IPS-15b (cell line): ENCODE results near the gene HERC4.
A peak's percentile ranks its signal among the peaks of the same experiment; 100 is the strongest.

ENCODE experiments used
- H3K27me3 ChIP-seq: one replicate; pipeline ENCODE4 v1.6.1; 2013; ENCODE audit warnings: low read length; ENCODE audit not compliant: control insufficient read depth, insufficient read depth
- H3K36me3 ChIP-seq: one replicate; pipeline ENCODE4 v1.6.1; 2013; ENCODE audit warnings: low read length; ENCODE audit not compliant: control insufficient read depth, insufficient read depth
- H3K4me1 ChIP-seq: one replicate; pipeline ENCODE4 v1.6.1; 2013; ENCODE audit warnings: mild to moderate bottlenecking, low read length; ENCODE audit not compliant: control insufficient read depth, insufficient read depth
- H3K4me3 ChIP-seq: one replicate; pipeline ENCODE4 v1.5.1; 2013; ENCODE audit warnings: low read depth, low read length
- H3K9ac ChIP-seq: one replicate; pipeline ENCODE4 v1.6.1; 2013; ENCODE audit warnings: low read depth, mild to moderate bottlenecking, low read length
- H3K9me3 ChIP-seq: one replicate; pipeline ENCODE4 v1.6.1; 2013; ENCODE audit warnings: mild to moderate bottlenecking, low read length; ENCODE audit not compliant: control insufficient read depth, insufficient read depth

Gene HERC4

DNA sequence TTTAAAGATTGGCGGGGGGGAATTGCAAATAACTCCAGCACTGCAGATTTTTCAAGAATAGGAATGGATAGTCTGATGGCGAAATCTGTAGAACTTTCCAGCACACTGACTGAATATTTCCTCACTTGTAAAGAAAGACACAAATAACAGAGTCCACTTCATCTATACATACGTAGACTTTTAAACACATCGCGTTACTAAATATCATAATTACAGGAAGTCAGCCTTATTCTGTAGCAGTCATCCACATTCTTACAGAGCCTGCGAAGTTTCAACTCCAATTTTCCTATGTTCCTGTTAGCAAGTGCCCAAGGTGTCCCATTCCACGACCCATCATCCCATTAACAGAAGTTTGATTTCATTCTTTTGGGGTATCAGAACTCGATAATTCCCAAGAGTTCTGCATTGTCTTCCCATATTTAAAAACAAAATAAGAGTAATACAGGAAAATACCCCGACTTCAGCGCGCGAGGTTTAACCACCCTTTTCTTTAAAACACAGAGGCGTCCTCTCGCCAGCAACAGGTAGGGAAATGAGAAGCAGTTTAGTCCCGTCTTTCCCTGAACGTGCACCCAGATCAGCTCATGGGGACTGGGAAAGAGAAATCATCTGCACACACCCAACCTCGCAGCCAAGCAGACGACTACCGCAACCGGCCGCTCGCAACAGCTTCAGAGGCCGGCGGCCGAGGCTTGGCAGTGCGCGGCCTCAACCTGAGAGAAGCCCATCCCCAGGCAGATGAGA is 880 bp downstream of the HERC4 start:
- no peaks in the 10 kb centered on the region for H3K9me3 ChIP-seq
- peak overlapping the region; percentile 93 for H3K9ac ChIP-seq
- H3K36me3 ChIP-seq: no peaks in the 10 kb centered on the region
- no peaks in the 10 kb centered on the region for H3K27me3 ChIP-seq
- peak overlapping the region; percentile 92 for H3K4me3 ChIP-seq
- H3K4me1 ChIP-seq: peaks cover 8% of the 10 kb centered on the region

DNA sequence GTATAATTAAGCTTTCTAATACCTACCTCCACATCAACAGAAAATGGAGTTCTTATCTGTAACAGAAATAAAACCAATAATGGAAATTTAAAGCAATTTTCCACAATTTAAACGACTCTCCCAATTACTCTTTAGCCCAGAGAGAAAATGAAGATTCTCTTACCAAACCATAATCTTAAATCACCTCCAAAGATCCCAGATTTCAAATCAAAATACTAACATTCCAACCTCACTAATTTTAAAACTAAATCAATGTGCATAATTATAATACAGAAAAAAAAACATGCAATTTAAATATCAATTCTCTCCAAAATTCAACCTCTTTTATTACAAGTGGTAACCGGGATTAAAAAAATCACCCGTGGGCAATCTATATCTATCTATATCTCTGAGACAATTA is 1.5 kb downstream of the HERC4 start:
- Histone ChIP-seq H3K27me3 (no peaks in the 10 kb centered on the region), H3K9me3 (no peaks in the 10 kb centered on the region), H3K36me3 (no peaks in the 10 kb centered on the region), H3K9ac (peak overlapping the region; percentile 93), H3K4me3 (peak overlapping the region; percentile 92), H3K4me1 (peaks cover 8% of the 10 kb centered on the region)

DNA sequence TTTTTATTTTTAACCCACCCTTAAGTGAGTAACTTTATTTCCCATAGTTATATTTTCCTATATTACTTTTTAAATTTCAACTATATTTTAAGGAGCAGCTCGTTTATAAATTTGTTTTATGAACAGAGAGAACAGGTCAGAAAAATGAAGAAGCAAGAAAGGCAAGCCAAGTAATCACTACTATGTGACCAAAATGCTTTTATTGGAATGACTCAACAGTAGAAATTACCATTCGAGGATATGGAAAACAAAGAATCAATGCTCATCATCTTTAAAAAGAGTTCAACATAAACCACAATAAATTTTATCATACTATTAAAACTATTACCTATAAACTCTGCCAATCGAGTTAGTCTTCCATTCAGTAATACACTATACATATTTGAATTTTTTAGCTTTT is 7.6 kb downstream of the HERC4 start:
- Histone ChIP-seq H3K27me3 (no peaks in the 10 kb centered on the region), H3K9me3 (no peaks in the 10 kb centered on the region), H3K9ac (no peak overlapping the region), H3K4me3 (no peak overlapping the region), H3K4me1 (no peaks in the 10 kb centered on the region), H3K36me3 (no peaks in the 10 kb centered on the region)

DNA sequence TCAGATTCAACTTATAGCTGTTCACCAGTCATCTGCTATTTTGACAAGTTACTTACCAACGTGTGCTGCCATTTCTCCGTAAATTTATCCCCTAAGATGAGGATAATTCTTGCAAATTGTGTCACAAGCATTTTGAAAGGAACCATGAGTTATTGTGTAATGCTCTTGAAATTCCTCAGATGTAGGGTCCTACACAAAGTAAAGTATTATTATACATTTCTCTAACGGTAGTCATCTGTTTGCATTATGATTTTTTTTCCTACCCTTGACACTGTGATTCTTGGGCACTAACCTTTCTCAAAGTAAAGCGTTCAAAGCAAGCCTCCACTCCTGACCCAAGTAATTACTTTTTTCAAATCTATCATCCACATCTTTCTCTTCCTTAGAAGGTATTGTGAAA is 8.1 kb downstream of the HERC4 start:
- Histone ChIP-seq H3K4me1 (no peaks in the 10 kb centered on the region), H3K36me3 (no peaks in the 10 kb centered on the region), H3K27me3 (no peaks in the 10 kb centered on the region), H3K9me3 (no peaks in the 10 kb centered on the region), H3K4me3 (no peak overlapping the region), H3K9ac (no peak overlapping the region)

DNA sequence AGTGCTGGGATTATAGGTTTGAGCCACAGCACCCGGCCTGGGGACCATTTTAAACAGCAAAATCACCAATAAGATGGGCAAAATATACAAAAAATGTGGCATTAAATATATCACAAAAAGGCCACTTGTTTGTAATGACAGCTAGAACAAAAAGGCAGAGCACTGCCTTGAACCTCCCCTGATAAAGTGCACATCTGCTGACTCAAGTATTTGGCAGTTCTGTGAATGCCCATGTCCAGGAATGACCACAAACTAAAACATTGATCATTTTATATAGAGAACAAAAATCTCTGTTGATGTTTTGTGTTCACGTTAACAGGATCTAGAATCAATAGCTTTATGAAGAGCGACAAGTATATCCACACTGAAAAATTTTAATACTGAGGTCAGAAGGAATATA is 21.5 kb downstream of the HERC4 start:
- Histone ChIP-seq H3K36me3 (no peaks in the 10 kb centered on the region), H3K4me3 (no peak overlapping the region), H3K9ac (no peak overlapping the region), H3K27me3 (no peaks in the 10 kb centered on the region), H3K4me1 (no peaks in the 10 kb centered on the region), H3K9me3 (no peaks in the 10 kb centered on the region)

DNA sequence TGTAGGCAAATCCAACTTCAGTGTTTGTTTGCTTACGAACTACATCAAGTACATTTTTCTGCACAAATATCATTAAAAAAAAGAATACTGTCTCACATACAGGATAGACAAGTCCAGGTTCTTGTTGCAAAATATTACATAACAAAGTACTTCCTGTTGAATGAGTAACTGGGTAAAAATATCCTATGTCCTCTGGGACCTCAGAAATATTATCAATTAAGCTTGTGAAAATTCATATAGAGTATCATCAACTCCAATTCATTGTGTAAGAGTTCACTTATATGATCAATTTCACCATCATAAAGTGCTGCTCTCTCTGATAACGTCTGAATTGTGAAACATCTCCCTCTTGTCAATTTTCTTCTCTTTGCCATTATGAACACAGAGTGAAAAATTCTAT is 22.6 kb downstream of the HERC4 start:
- Histone ChIP-seq H3K27me3 (no peaks in the 10 kb centered on the region), H3K36me3 (no peaks in the 10 kb centered on the region), H3K9ac (no peak overlapping the region), H3K4me1 (no peaks in the 10 kb centered on the region), H3K4me3 (no peak overlapping the region), H3K9me3 (no peaks in the 10 kb centered on the region)

DNA sequence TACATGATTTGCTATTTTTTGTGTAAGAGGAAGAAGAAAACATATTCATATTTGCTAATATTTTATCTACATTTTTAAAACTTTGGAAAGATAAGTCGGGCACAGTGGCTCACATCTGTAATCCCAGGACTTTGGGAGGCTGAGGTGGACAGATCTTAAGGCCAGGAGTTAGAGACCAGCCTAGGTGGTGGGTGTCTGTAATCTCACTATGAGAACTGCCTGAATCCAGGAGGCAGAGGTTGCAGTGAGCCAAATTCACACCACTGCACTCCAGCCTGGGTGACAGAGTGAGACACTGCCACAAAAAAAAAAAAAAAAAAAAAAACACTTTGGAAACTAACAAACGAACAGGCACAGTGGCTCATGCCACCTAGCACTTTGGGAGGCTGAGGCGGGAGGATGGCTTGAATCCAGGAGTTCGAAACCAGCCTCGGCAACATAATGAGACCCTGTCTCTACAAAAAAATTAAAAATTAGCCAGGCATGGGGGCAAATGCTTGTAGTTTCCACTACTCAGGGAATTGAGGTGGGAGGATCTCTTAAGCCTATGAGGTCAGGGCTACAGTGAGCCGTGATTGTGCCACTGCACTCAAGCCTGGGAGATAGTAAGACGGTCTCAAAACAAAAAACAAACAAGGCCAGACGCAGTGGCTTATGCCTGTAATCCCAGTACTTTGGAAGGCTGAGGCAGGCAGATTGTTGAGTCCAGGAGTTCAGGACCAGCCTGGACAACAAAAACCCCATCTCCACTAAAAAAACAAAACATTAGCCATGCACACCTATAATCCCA is 25.6 kb downstream of the HERC4 start:
- Histone ChIP-seq H3K27me3 (no peaks in the 10 kb centered on the region), H3K36me3 (no peaks in the 10 kb centered on the region), H3K9me3 (no peaks in the 10 kb centered on the region), H3K4me3 (no peak overlapping the region), H3K9ac (no peak overlapping the region), H3K4me1 (no peaks in the 10 kb centered on the region)

DNA sequence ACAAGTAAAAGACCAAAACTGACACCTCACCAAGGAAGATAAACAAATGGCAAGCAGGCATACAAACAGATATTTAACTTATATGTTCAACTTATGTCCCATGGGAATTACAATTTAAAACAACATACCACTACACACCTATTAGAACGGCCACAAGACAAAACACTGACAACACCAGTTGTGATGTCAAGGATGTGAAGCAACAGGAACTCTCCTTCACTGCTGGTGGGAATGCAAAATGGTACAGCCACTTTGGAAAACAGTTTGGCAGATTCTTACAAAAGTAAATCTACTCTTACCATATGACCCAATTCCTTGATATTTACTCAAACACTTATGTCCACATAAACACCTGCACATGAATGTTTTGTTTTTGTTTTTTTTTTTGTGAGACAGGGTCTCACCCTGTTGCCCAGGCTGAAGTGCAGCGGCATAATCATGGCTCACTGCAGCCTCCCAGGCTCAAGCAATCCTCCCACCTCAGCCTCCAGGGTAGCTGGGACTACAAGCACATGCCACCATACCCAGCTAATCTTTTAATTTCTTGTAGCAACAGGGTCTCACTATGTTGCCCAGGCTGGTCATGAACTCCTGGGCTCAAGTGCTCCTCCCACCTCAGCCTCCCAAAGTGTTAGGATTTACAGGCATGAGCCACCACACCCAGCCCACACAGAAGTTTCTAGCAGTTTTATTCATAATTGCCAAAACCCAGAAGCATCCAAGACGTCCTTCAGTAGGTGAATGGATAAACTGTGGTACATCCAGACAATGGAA is 27.3 kb downstream of the HERC4 start:
- Histone ChIP-seq H3K9me3 (no peaks in the 10 kb centered on the region), H3K9ac (no peak overlapping the region), H3K27me3 (no peaks in the 10 kb centered on the region), H3K36me3 (no peaks in the 10 kb centered on the region), H3K4me3 (no peak overlapping the region), H3K4me1 (no peaks in the 10 kb centered on the region)

DNA sequence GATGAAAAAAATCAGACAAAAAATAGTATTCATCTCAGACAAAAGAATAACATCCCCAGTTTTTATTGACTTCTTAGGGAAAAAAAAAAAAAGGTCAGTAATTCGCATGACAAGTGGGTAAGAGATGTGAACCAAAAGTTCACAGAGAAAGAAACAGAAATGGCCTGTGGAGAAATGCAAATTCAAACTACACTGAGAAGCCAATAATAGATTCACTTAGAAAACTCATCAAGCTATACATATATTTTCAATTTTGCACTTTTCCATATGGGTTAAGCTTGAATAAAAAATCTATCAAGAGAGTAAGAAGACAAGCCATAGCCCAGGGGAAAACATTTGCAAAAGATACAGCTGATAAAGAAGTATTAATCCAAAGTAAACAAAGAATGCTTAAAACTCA is 28.0 kb downstream of the HERC4 start:
- no peaks in the 10 kb centered on the region for H3K4me1 ChIP-seq

DNA sequence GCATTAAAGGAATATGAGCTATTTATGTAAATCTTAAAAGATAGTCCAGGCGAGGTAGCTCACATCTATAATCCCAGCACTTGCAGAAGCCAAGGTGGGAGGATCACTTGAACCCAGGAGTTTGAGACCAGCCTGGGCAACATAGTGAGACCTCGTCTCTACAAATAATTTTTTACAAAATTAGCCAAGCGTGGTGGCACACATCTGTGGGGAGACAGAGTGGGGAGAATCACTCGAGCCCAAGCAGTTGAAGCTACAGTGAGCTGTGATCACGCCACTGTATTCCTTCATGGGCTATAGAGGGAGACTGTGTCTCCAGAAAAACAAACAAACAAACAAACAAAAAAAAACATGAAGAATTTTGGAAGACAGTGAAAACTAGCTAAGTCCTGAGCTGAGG is 28.4 kb downstream of the HERC4 start:
- H3K27me3 ChIP-seq: no peaks in the 10 kb centered on the region
- no peak overlapping the region for H3K4me3 ChIP-seq
- no peaks in the 10 kb centered on the region for H3K4me1 ChIP-seq
- H3K9ac ChIP-seq: no peak overlapping the region
- no peaks in the 10 kb centered on the region for H3K36me3 ChIP-seq
- H3K9me3 ChIP-seq: no peaks in the 10 kb centered on the region

More for the DNA sequence above, 28.0 kb downstream of the HERC4 start:
- Histone ChIP-seq H3K4me3 (no peak overlapping the region), H3K9ac (no peak overlapping the region), H3K9me3 (no peaks in the 10 kb centered on the region), H3K36me3 (no peaks in the 10 kb centered on the region), H3K27me3 (no peaks in the 10 kb centered on the region)

DNA sequence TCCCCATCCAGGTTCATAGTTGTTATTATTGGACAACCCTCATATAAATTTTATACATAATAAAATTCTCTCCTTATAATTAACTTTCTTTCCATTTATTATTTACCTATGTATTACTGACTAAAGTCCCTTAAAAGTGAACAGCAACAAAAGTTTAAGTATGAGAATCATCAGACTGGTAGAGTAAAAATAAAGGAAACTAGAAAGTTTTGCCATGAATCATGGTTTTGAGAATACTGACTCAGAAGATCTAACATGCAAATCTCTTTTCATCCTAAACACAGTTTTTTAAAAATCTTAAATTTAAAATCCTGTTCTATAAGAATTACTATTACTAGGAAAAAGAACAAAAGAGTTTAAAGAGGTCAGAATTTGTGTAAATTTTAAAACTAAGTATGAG is 32.1 kb downstream of the HERC4 start:
- H3K36me3 ChIP-seq: no peaks in the 10 kb centered on the region

More for the DNA sequence above, 32.1 kb downstream of the HERC4 start:
- no peaks in the 10 kb centered on the region for H3K27me3 ChIP-seq
- no peaks in the 10 kb centered on the region for H3K4me1 ChIP-seq
- H3K4me3 ChIP-seq: no peak overlapping the region
- no peaks in the 10 kb centered on the region for H3K9me3 ChIP-seq
- H3K9ac ChIP-seq: no peak overlapping the region
